Ramos (cell line): Measurements from ENCODE around the gene ASIP.
"Not testable (repeated sequence)": the region's sequence is repeated elsewhere in the genome, so short reads cannot be mapped to it uniquely, and the experiment has no call there.

Experiments
- in situ Hi-C: fragments of 300-500 bp; cut with MboI; formaldehyde crosslinking; loops from one replicate; pipeline ENCODE4 v1.14.3; 2022; ENCODE audit warnings: low sequenced_read_pairs; ENCODE audit not compliant: unreplicated experiment

Gene ASIP

DNA sequence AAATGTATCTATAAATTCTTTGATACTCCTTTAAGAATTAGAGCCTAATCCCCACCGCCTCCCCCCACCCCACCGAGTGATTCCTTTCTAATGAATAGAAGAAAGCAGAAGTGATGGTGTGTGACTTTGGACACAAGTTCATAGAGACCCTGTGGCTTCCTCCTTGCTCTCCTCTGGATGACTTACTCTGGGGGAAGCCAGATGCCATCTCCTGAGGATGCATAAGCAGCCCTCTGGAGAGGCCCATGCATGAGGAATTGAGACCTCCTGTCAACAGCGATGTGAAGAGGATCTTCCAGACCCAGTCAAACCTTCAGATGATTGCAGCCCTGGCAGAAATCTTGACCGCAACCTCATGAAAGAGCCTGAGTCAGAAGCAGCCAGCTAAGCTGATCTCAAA, 40.8 kb downstream of the ASIP start:
- in situ Hi-C loops: no loop called here

GRCh38 chr20:34283844-34284243, 42.6 kb downstream of the ASIP start:
- in situ Hi-C loops: no loop called here

- in situ Hi-C loops: no loop called here
Observed at GRCh38 chr20:34285450-34285849, 44.2 kb downstream of the ASIP start.

- in situ Hi-C loops: not testable (repeated sequence)
Observed at GRCh38 chr20:34287500-34287899, 46.3 kb downstream of the ASIP start.

DNA sequence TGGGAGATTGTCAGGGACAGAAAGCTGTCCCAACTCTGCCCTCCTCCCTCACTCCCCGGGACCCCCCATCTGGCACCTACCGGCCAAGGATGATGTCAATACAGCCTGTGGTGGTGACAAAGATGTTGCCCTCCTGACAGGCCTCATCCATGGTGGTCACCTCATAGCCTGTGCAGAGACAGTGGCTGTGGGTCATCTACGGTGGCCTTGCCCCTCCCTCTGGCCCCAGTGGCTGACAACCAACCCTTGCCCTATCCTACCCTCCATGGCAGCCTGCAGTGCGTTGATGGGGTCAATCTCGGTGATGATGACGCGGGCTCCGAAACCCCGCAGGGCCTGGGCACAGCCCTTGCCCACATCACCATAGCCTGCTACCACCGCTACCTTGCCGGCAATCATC, 49.2 kb downstream of the ASIP start:
- in situ Hi-C loops: loop anchor here (10.0 kb wide), 1 partner anchor 64 kb away; no protein-coding TSS in a partner anchor

DNA sequence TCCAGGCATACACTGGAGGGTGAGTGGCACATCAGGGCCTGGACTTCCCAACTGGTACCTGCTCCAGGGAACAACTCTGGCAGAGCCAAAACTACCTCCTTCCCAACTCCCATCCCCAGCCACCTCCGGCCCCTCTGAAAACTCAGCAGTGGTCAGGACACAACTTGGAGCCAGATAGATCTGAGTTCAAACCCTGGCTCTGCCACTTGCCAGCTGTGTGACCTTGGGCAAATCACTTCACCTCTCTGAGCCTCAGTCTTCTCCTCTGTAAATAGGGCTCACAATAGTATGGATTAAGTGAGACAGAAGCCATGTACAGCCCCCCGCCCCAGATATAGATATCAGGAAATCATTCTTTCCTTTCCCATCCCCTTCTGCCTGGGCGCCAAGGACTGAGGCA, 51.3 kb downstream of the ASIP start:
- in situ Hi-C loops: loop anchor here (10.0 kb wide), 1 partner anchor 62 kb away; no protein-coding TSS in a partner anchor

DNA sequence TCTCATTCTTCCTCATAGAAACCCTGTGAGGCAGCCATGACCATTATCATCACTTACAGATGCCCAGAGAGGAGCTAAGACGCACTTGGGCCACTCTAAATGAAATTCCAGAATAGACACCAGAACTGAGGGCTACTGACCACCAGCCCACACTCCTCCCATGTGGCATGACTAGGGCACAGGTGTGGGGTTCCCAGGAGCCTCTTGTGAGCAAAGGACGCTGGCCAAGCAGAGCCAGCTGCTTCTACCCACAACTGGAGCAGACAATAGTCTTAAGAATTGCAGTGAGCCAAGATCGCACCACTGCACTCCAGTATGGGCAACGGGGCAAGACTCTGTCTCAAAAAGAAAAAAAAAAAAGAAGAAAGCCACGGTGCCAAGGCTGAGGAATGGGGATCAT, 51.9 kb downstream of the ASIP start:
- in situ Hi-C loops: loop anchor here (10.0 kb wide), 1 partner anchor 62 kb away; no protein-coding TSS in a partner anchor

DNA sequence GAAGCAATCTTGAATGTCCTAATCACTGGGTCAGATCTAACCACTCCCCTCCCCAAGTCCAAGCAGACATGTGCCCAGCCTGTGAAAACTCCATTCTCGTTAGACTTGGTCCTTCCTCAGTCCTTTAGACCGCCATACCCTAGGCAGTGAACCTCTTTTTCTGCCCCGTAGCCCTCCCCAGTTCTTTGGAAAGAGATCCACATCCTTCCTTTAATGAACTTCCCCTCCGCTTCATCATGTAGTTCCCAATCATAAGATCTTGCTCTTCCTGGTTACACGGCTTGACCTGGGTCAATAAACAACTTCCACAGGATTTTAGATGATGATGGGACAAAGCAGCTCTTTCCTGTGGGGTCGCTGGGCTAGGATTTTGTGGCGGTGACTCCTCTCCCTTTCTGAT, 52.4 kb downstream of the ASIP start:
- in situ Hi-C loops: loop anchor here (10.0 kb wide), 1 partner anchor 61 kb away; no protein-coding TSS in a partner anchor

DNA sequence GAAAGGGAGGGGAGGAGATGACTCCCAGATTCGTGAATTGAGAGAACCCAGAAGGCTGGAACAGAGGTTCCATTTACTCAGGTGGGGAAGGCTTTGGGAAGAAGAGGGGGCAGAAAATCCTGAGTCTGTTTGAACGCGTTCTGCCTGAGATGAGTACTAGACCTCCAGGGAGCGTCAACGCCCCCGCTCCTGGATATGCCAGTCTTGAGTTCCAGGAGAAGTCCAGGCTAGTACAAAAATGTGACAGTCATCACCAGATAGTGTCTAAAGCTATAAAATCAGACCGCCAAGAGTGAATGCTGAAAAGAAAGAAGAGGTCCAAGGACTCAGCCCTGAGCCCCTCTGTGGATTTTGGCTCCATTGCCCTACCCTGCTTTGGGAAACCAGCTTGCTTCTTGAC, 53.3 kb downstream of the ASIP start:
- in situ Hi-C loops: loop anchor here (10.0 kb wide), 1 partner anchor 60 kb away; no protein-coding TSS in a partner anchor

- in situ Hi-C loops: loop anchor here (10.0 kb wide), 1 partner anchor 60 kb away; no protein-coding TSS in a partner anchor
Observed at GRCh38 chr20:34295284-34295683, 54.1 kb downstream of the ASIP start.

DNA sequence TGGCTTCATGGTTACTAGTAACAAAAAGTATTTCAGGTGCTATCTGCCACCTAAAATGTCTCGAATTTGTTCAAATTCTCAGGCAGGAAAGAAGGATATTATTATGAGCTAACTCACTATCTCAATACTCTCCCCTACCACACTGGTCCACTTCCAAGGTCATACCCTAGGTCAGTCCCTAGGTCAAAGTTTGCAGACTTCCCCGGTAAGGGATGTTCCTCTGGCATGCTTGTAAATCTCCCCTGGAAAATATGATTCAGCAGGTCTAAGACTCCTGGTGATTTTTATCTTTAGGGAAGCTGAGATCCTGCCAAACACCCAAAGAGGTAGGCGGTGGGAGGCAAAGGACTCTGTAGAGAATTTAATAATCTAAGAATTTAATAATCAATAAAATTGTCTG, 55.2 kb downstream of the ASIP start:
- in situ Hi-C loops: loop anchor here (10.0 kb wide), 1 partner anchor 58 kb away; no protein-coding TSS in a partner anchor

GRCh38 chr20:34298294-34298784, 57.1 kb downstream of the ASIP start:
- in situ Hi-C loops: loop anchor here (10.0 kb wide), 1 partner anchor 56 kb away; no protein-coding TSS in a partner anchor

- in situ Hi-C loops: loop anchor here (10.0 kb wide), 1 partner anchor 55 kb away; no protein-coding TSS in a partner anchor
Observed at GRCh38 chr20:34299556-34300255, 58.5 kb downstream of the ASIP start.

DNA sequence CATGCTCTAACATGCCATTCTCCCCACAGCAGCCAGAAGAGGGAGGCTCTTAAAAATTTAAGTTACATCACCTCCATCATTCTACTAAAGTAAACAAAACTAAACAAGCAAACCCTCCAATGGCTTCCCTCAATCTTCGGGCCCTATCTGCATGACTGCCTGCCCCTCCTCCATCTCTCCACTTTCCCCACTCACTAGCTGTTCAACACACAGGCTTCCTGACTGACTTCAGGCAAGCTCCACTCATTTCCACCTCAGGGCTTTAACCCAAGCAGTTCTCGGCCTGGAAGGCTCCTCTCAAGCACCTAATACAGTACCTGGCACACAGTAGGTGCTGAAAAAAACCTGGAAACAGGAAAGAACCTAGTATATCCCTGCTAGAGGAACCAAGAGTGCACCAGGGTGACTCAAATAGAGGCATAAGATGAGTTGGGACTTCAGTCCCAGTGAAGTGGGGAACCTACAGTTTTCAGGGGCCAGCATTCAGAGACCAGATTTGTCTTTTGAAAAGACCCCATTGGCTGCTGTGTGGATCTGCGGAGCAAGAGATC, 59.1 kb downstream of the ASIP start:
- in situ Hi-C loops: no loop called here

GRCh38 chr20:34300809-34301586, 59.8 kb downstream of the ASIP start:
- in situ Hi-C loops: no loop called here

DNA sequence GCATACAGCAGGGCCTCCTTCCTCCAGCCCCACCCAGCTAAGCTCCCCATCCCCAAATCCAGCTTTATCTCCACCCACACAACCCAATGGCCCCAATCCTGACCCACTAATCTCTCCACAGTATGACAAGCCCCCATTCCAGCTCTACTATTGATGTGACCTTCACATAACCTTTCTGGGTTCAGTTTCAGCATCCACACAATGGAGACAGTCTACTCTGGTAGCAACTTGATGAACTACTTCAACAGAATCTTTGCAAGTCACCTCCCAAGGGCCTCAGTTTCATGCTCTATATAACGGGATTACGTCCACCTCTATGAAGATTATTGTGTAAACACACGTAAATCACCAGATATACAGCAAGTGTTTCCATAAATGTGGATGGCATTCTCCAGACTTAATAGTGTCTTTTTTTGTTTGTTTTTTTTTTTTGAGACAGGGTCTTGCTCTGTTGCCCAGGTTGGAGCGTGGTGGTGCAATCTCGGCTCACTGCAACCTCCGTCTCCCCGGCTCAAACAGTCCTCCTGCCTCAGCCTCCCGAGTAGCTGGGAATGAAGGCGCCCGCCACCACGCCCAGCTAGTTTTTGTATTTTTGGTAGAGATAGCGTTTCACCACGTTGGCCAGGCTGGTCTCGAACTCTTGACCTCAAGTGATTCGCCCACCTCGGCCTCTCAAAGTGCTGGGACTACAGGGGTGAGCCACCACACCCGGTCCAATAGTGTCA, 60.5 kb downstream of the ASIP start:
- in situ Hi-C loops: no loop called here

GRCh38 chr20:34302312-34302722, 61.1 kb downstream of the ASIP start:
- in situ Hi-C loops: no loop called here

GRCh38 chr20:34302723-34303533, 61.7 kb downstream of the ASIP start, which contains the start of gene AHCY:
Gene AHCY (minus strand): TSS chr20:34303355. CDS start chr20:34303270, 85 bp downstream.
- in situ Hi-C loops: no loop called here
